Neural cell (in vitro differentiated cells): ENCODE data around the gene KYNU. TPM values are rescaled to one million over a fixed set of nuclear protein-coding genes. Genes with fewer than 3 reads are reported as not detected.

Source experiments
- H2AFZ ChIP-seq: fragments of 200-600, 300-800 bp; sonication (generic), shearing (Covaris generic); 2 replicates; pipeline ENCODE4 v1.6.0; 2014; ENCODE audit warnings: low read depth, mild to moderate bottlenecking, antibody characterized with exemption, low read length, moderate library complexity
- H3F3A ChIP-seq: fragments of 200-600 bp; shearing (Covaris generic); 2 replicates; pipeline ENCODE4 v1.6.1; 2016; ENCODE audit warnings: mild to moderate bottlenecking, moderate library complexity, mixed read lengths, antibody characterized with exemption, low read length; ENCODE audit not compliant: insufficient read depth, poor library complexity, severe bottlenecking
- H3K27ac ChIP-seq: fragments of 200-600, 300-800 bp; sonication (generic), shearing (Covaris generic); 2 replicates; pipeline ENCODE4 v1.5.1; 2014; ENCODE audit warnings: mild to moderate bottlenecking, low read length, moderate library complexity
- H3K27me3 ChIP-seq: fragments of 300-800, 200-600 bp; sonication (generic), shearing (Covaris generic); 2 replicates; pipeline ENCODE4 v1.6.0; 2014; ENCODE audit warnings: mild to moderate bottlenecking, low read depth, low read length, moderate library complexity; ENCODE audit not compliant: insufficient read depth
- H3K36me3 ChIP-seq: fragments of 300-800, 200-600 bp; sonication (generic), shearing (Covaris generic); 2 replicates; pipeline ENCODE4 v1.5.1; 2014; ENCODE audit warnings: mild to moderate bottlenecking, antibody characterized with exemption, low read length, moderate library complexity; ENCODE audit not compliant: insufficient read depth
- H3K4me2 ChIP-seq: fragments of 300-800, 200-600 bp; sonication (generic), shearing (Covaris generic); 2 replicates; pipeline ENCODE4 v1.6.0; 2014; ENCODE audit warnings: mild to moderate bottlenecking, low read length
- H3K4me3 ChIP-seq: fragments of 300-800, 200-600 bp; sonication (generic), shearing (Covaris generic); 2 replicates; pipeline ENCODE4 v1.5.1; 2014; ENCODE audit warnings: mild to moderate bottlenecking, low read length, moderate library complexity
- H3K79me2 ChIP-seq: fragments of 200-600 bp; shearing (Covaris generic); replicated peaks from 2 replicates; pipeline ENCODE4 v1.6.0; 2014; ENCODE audit warnings: mild to moderate bottlenecking, low read length, moderate library complexity; ENCODE audit not compliant: insufficient read depth
- H3K9ac ChIP-seq: fragments of 300-800, 200-600 bp; sonication (generic), shearing (Covaris generic); 2 replicates; pipeline ENCODE4 v1.6.1; 2016; ENCODE audit warnings: mild to moderate bottlenecking, low read length, mixed read lengths
- H3K9me2 ChIP-seq: fragments of 200-600 bp; shearing (Covaris generic); 2 replicates; pipeline ENCODE4 v1.6.1; 2016; ENCODE audit warnings: mild to moderate bottlenecking, low read length, mixed read lengths; ENCODE audit not compliant: insufficient read depth
- H3K9me3 ChIP-seq: fragments of 200-600, 300-800 bp; sonication (generic), shearing (Covaris generic); 2 replicates; pipeline ENCODE4 v1.6.1; 2016; ENCODE audit warnings: mild to moderate bottlenecking, mixed run types, low read length, moderate library complexity, mixed read lengths
- H4K20me1 ChIP-seq: fragments of 200-600 bp; shearing (Covaris generic); 2 replicates; pipeline ENCODE4 v1.6.1; 2016; ENCODE audit warnings: mild to moderate bottlenecking, mixed run types; ENCODE audit not compliant: insufficient read depth
- CTCF ChIP-seq: fragments of 450-650 bp; IDR thresholded peaks from 2 replicates; pipeline ENCODE4 v1.5.1; 2014; ENCODE audit warnings: antibody characterized with exemption, mild to moderate bottlenecking, moderate library complexity; ENCODE audit not compliant: poor library complexity, severe bottlenecking
- EP300 ChIP-seq: fragments of 450-650 bp; conservative IDR thresholded peaks from 2 replicates; pipeline ENCODE4 v1.6.1; 2014; ENCODE audit warnings: antibody characterized with exemption, mild to moderate bottlenecking, moderate library complexity; ENCODE audit not compliant: poor library complexity, severe bottlenecking
- EZH2 ChIP-seq: fragments of 200-600, 300-800 bp; shearing (Covaris generic), sonication (generic); IDR thresholded peaks from 2 replicates; pipeline ENCODE4 v1.6.1; 2014; ENCODE audit warnings: antibody characterized with exemption, low read length, borderline replicate concordance, mild to moderate bottlenecking; ENCODE audit not compliant: insufficient read depth, poor library complexity, severe bottlenecking
- MXI1 ChIP-seq: fragments of 450-650 bp; conservative IDR thresholded peaks from 2 replicates; pipeline ENCODE4 v1.6.1; 2014; ENCODE audit warnings: antibody characterized with exemption, mild to moderate bottlenecking; ENCODE audit not compliant: poor library complexity, severe bottlenecking
- POLR2AphosphoS5 ChIP-seq: IDR thresholded peaks from 2 replicates; pipeline ENCODE4 v1.6.1; 2012
- RAD21 ChIP-seq: fragments of 450-650 bp; conservative IDR thresholded peaks from 2 replicates; pipeline ENCODE4 v1.6.1; 2014; ENCODE audit warnings: antibody characterized with exemption, mild to moderate bottlenecking, moderate library complexity
- REST ChIP-seq: IDR thresholded peaks from 2 replicates; pipeline ENCODE4 v1.6.1; 2012; ENCODE audit warnings: borderline replicate concordance
- SMC3 ChIP-seq: fragments of 450-650 bp; conservative IDR thresholded peaks from 2 replicates; pipeline ENCODE4 v1.6.1; 2014; ENCODE audit warnings: antibody characterized with exemption, mild to moderate bottlenecking, moderate library complexity; ENCODE audit not compliant: poor library complexity
- TAF1 ChIP-seq: IDR thresholded peaks from 2 replicates; pipeline ENCODE4 v1.6.1; 2012; ENCODE audit warnings: low read depth
- polyA plus RNA-seq: library from polyadenylated mRNA; depleted of rRNA; stranded (reverse); fragments of >200 nt; gene quantifications from 2 replicates; pipeline ENCODE4 v1.2.3, GENCODE V29; 2014

The KYNU gene
- polyA plus RNA-seq, 1 donor from 2014 or later: 0.25 TPM

- no peak overlapping the region for H2AFZ ChIP-seq
- H3K4me2 ChIP-seq: no peak overlapping the region
- H3K9me2 ChIP-seq: no peaks in the 10 kb centered on the region
- no peak overlapping the region for H3K27ac ChIP-seq
- no peaks in the 10 kb centered on the region for H4K20me1 ChIP-seq
- no peak overlapping the region for H3K4me3 ChIP-seq
- no peaks in the 10 kb centered on the region for H3F3A ChIP-seq
- TF ChIP-seq POLR2AphosphoS5: no peak
- TF ChIP-seq TAF1: no peak
- TF ChIP-seq MXI1: no peak
- TF ChIP-seq EZH2: no peak
- TF ChIP-seq SMC3: no peak
- no peak for TF ChIP-seq CTCF
- TF ChIP-seq EP300: no peak
- no peak for TF ChIP-seq RAD21
- no peak for TF ChIP-seq REST
- no peaks in the 10 kb centered on the region for H3K27me3 ChIP-seq
- H3K79me2 ChIP-seq: no peaks in the 10 kb centered on the region
- no peaks in the 10 kb centered on the region for H3K9me3 ChIP-seq
- no peak overlapping the region for H3K9ac ChIP-seq
- H3K36me3 ChIP-seq: no peaks in the 10 kb centered on the region
Measured at GRCh38 chr2:142862299-142862698, 15.2 kb upstream of the KYNU start.

- Histone ChIP-seq H3K27me3 (no peaks in the 10 kb centered on the region), H3F3A (no peaks in the 10 kb centered on the region), H3K27ac (no peak overlapping the region), H2AFZ (no peak overlapping the region), H3K36me3 (no peaks in the 10 kb centered on the region), H3K4me3 (no peak overlapping the region), H4K20me1 (no peaks in the 10 kb centered on the region), H3K4me2 (no peak overlapping the region), H3K9me3 (no peaks in the 10 kb centered on the region), H3K9ac (no peak overlapping the region), H3K9me2 (no peaks in the 10 kb centered on the region), H3K79me2 (no peaks in the 10 kb centered on the region)
- TF ChIP-seq TAF1 (no peak), MXI1 (no peak), REST (no peak), EP300 (no peak), POLR2AphosphoS5 (no peak), RAD21 (no peak), SMC3 (no peak)
Measured at GRCh38 chr2:142862847-142863246, 14.6 kb upstream of the KYNU start.
